ENCODE data around the gene ENC1.

The ENC1 gene

DNA sequence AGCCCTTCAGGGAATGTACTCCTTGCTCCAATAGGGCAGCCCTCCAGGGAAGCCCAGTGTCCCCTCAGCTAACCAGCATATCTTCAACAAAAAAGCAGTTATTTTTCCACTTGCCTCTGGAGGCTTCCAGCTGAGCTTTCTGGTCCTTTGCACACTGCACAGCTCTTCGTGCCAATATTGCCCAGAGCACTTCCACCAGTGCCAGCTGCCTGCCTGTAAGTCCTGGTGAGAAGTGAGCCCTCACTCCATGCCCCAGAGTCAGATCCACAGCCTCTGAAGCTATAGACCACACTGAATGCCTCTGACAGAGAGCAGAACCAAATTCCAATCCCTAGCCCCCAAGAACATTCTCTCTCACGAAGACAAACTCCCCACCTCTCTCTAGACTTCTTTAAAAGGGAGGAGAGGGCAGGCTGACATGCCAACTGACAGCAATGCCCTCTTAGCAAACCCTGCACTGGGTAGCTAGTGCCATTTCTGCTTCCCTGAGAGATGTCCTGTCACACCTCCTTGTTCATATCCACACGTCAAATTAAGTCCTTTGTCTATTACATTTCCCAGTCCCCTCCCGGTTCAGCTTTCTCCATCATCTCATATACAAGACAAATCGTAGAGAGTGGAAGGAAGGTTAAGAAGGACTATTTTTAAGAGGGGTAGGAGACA is 31.8 kb upstream of the ENC1 start:
- TF ChIP-seq REST (IDR thresholded peaks at IDR 0.05; ENCODE audit: insufficient replicate concordance, low read depth) (no peak), SPI1 (IDR thresholded peaks at IDR 0.05; ENCODE audit: borderline replicate concordance, low read depth) (no peak), POLR2AphosphoS5 (IDR thresholded peaks at IDR 0.05; ENCODE audit: low read depth) (no peak), GABPA (IDR thresholded peaks at IDR 0.05; ENCODE audit: low read depth) (no peak)
- TF ChIP-seq, protein P1, sequence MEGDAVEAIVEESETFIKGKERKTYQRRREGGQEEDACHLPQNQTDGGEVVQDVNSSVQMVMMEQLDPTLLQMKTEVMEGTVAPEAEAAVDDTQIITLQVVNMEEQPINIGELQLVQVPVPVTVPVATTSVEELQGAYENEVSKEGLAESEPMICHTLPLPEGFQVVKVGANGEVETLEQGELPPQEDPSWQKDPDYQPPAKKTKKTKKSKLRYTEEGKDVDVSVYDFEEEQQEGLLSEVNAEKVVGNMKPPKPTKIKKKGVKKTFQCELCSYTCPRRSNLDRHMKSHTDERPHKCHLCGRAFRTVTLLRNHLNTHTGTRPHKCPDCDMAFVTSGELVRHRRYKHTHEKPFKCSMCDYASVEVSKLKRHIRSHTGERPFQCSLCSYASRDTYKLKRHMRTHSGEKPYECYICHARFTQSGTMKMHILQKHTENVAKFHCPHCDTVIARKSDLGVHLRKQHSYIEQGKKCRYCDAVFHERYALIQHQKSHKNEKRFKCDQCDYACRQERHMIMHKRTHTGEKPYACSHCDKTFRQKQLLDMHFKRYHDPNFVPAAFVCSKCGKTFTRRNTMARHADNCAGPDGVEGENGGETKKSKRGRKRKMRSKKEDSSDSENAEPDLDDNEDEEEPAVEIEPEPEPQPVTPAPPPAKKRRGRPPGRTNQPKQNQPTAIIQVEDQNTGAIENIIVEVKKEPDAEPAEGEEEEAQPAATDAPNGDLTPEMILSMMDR (IDR thresholded peaks at IDR 0.05; ENCODE audit: insufficient read depth, low read length), result no peak
- Histone ChIP-seq H3K27me3 (ENCODE audit: insufficient read depth, poor library complexity, severe bottlenecking) (no peaks in the 10 kb centered on the region), H3K27ac (replicated peaks) (no peak overlapping the region), H3K4me3 (replicated peaks; ENCODE audit: insufficient read depth, low read length) (no peak overlapping the region)
- DNase-seq (ENCODE audit: low read depth in 1 of 2, low spot score in 1 of 2), result no peak

GRCh38 chr5:74670396-74671038 is 30.0 kb upstream of the ENC1 start:
- TF ChIP-seq, protein P1 (IDR thresholded peaks at IDR 0.05; ENCODE audit: insufficient read depth, low read length), result no peak
- TF ChIP-seq SPI1 (IDR thresholded peaks at IDR 0.05; ENCODE audit: borderline replicate concordance, low read depth), result no peak
- no peak for TF ChIP-seq REST (IDR thresholded peaks at IDR 0.05; ENCODE audit: insufficient replicate concordance, low read depth)
- no peak for TF ChIP-seq POLR2AphosphoS5 (IDR thresholded peaks at IDR 0.05; ENCODE audit: low read depth)
- TF ChIP-seq GABPA (IDR thresholded peaks at IDR 0.05; ENCODE audit: low read depth), result no peak
- H3K4me3 ChIP-seq (replicated peaks; ENCODE audit: insufficient read depth, low read length), result no peak overlapping the region
- H3K27ac ChIP-seq (replicated peaks), result no peak overlapping the region
- no peaks in the 10 kb centered on the region for H3K27me3 ChIP-seq (ENCODE audit: insufficient read depth, poor library complexity, severe bottlenecking)
- no peak for DNase-seq (ENCODE audit: low read depth in 1 of 2, low spot score in 1 of 2)

DNA sequence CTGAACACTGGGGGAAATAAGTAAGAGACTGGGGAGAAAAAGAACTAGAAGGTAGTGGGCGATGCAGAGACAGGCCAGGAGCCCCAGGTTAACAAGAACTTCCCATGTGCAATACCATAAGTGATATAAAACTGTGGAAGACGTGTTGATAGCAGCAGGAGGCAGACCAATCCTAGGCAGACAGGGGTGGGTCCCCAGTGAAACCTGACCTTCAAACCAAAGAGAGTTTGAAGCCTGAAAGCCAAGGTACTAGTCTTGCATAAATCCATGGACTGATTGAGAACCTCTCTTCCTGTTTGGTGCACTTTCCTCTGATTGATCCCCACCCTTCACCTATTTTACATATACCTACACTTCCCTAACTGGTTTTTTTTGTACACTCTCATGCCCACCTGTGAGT is 29.3 kb upstream of the ENC1 start:
- H3K27ac ChIP-seq (replicated peaks), result no peak overlapping the region

GRCh38 chr5:74667396-74667795 is 26.9 kb upstream of the ENC1 start:
- no peak for DNase-seq (ENCODE audit: low read depth in 1 of 2, low spot score in 1 of 2)
- H3K27me3 ChIP-seq (ENCODE audit: insufficient read depth, poor library complexity, severe bottlenecking), result no peaks in the 10 kb centered on the region
- TF ChIP-seq REST (IDR thresholded peaks at IDR 0.05; ENCODE audit: insufficient replicate concordance, low read depth) (no peak), GABPA (IDR thresholded peaks at IDR 0.05; ENCODE audit: low read depth) (no peak), POLR2AphosphoS5 (IDR thresholded peaks at IDR 0.05; ENCODE audit: low read depth) (no peak), SPI1 (IDR thresholded peaks at IDR 0.05; ENCODE audit: borderline replicate concordance, low read depth) (no peak)
- TF ChIP-seq, protein P1 (IDR thresholded peaks at IDR 0.05; ENCODE audit: insufficient read depth, low read length), result no peak
- no peak overlapping the region for H3K27ac ChIP-seq (replicated peaks)
- no peak overlapping the region for H3K4me3 ChIP-seq (replicated peaks; ENCODE audit: insufficient read depth, low read length)

More for the DNA sequence above, 29.3 kb upstream of the ENC1 start:
- no peaks in the 10 kb centered on the region for H3K27me3 ChIP-seq (ENCODE audit: insufficient read depth, poor library complexity, severe bottlenecking)
- H3K4me3 ChIP-seq (replicated peaks; ENCODE audit: insufficient read depth, low read length), result no peak overlapping the region
- no peak for TF ChIP-seq POLR2AphosphoS5 (IDR thresholded peaks at IDR 0.05; ENCODE audit: low read depth)
- DNase-seq (ENCODE audit: low read depth in 1 of 2, low spot score in 1 of 2), result no peak
